Peyer's patch (tissue), 4 donors: ENCODE measurements around the gene NFATC3. TPM values are rescaled to one million over a fixed set of nuclear protein-coding genes. Genes with fewer than 3 reads are reported as not detected.

ENCODE experiments used
- DNase-seq, 3 donors: peaks; one replicate each; pipeline ENCODE4 v3.0.0-alpha.2; 2017 to 2019
- H3K27ac ChIP-seq, 4 donors: fragments of 200-600 bp; sonication (generic); one replicate each; pipeline ENCODE4 v1.5.1; 2016 to 2019
- H3K27me3 ChIP-seq, 2 donors: fragments of 200-600 bp; sonication (generic); one replicate each; pipeline ENCODE4 v1.5.1; 2019
- H3K36me3 ChIP-seq, 3 donors: fragments of 200-600 bp; sonication (generic); one replicate each; pipeline ENCODE4 v1.5.1; 2016 to 2019
- H3K4me1 ChIP-seq, 4 donors: fragments of 200-600 bp; sonication (generic); one replicate each; pipeline ENCODE4 v1.5.1; 2016 to 2019
- H3K4me3 ChIP-seq, 4 donors: fragments of 200-600 bp; sonication (generic); 1 replicate in 3 of 4; 2 replicates in 1 of 4; pipeline ENCODE4 v1.5.1; 2016 to 2019; ENCODE audit warnings: mild to moderate bottlenecking in 1 of 4
- H3K9me3 ChIP-seq, 4 donors: fragments of 200-600 bp; sonication (generic); one replicate each; pipeline ENCODE4 v1.5.1; 2016 to 2019; ENCODE audit warnings: mild to moderate bottlenecking in 1 of 4
- CTCF ChIP-seq, 6 experiments: fragments of 450-650 bp in 4 of 6; fragments of 200-600 bp in 2 of 6; sonication (generic) in 1 of 6; IDR thresholded peaks; one replicate each; pipeline ENCODE4 v1.5.1; 2017 to 2019; ENCODE audit warnings: antibody characterized with exemption in 6 of 6, mild to moderate bottlenecking in 3 of 6, moderate library complexity in 1 of 6
- POLR2A ChIP-seq, 2 donors: fragments of 450-650 bp; IDR thresholded peaks; one replicate each; pipeline ENCODE4 v1.5.1; 2017; ENCODE audit warnings: antibody characterized with exemption in 2 of 2, mild to moderate bottlenecking in 2 of 2, moderate library complexity in 2 of 2
- total RNA-seq, 4 donors: library from RNA; depleted of rRNA; stranded (reverse); fragments of >200 nt; gene quantifications; one replicate each; pipeline ENCODE4 v1.1.0, GENCODE V29; 2016

Gene NFATC3
- total RNA-seq, 4 donors from 2014 or later, result 40.5 to 72.0 (median 61.0) TPM

DNA sequence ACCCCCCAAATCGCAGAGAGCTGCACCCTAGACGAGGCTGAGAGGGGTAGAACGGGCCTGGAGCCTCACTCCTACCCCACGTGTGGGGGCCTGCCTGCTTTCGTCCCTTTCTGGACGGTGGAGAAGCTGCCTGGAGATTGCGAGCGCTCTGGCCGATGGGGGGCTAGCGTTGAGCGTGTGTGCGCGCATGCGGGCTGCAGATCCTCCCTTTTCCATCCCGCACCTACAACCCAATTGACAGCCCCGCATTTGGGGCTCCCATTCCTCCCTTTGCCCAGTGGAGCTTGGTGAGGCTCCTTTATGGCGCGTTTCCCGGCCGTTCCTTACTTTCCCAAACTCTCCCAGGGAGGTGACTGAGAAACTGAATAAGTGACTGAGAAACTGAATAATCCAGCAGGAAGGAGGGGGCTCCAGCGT is 151.7 kb downstream of the NFATC3 start:
- TF ChIP-seq CTCF (IDR thresholded peaks at IDR 0.05) (no peak), POLR2A (IDR thresholded peaks at IDR 0.05) (no peak)
- H3K27me3 ChIP-seq, result no peaks in the 10 kb centered on the region
- H3K9me3 ChIP-seq, result no peaks in the 10 kb centered on the region
- peak overlapping the region; percentile 74 to 92 (median 90) for H3K27ac ChIP-seq
- peaks cover 0 to 9% (median 0%) of the 10 kb centered on the region in 3 donors for H3K36me3 ChIP-seq
- peak overlapping the region; percentile 50 to 58 (median 56) for H3K4me3 ChIP-seq
- peak in 2 of 3 donors; percentile 50 to 68 for DNase-seq
- peaks cover 0 to 46% (median 20%) of the 10 kb centered on the region in 4 donors for H3K4me1 ChIP-seq

DNA sequence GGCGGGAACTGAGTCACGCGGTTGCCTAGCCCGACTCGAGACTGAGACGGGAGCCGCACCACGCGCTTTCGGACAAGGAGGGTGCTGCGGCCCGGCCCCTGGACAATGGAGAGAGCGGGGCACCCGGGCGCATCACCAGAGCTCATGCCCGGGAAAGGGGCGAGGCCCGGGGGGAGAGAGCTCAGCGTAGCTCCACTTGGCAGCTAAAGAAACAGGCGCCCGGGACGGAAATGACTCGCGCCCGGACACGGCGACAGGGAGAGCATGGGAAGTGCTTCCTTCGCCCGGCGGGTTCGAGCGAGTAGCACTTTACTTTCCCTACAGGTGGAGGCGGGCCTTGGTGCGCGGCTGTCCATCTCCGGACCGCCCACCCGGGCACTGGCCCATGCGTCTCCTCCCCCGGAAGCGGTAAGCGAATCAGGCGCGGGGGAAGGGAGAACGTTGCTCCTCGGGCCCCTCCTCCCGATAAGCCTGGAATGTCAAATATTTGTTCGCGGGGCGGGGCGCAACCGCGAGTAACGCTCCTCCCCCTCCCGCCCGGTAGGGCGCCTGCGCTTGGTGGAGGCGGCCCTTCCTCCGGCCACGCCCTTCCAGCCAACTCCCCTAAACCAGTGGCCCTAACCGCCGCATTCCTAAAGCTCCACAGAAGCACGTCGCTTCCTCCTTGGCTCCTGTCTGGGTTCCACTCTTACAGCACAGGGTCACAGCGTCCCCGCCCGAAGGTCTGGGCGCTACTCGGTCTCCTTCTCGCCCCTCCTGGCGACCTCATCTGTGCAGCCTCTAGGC is 152.3 kb downstream of the NFATC3 start:
- Histone ChIP-seq H3K27ac (peak overlapping the region; percentile 74 to 92 (median 90)), H3K4me3 (peak overlapping the region; percentile 50 to 58 (median 56)), H3K36me3 (peaks cover 0 to 3% (median 0%) of the 10 kb centered on the region in 3 donors), H3K27me3 (no peaks in the 10 kb centered on the region), H3K4me1 (peaks cover 0 to 46% (median 20%) of the 10 kb centered on the region in 4 donors), H3K9me3 (no peaks in the 10 kb centered on the region)
- peak; percentile 93 to 99 (median 98) for DNase-seq
- TF ChIP-seq CTCF (IDR thresholded peaks at IDR 0.05) (peak in 1 of 6 experiments; percentile 5), POLR2A (IDR thresholded peaks at IDR 0.05) (peak; percentile 93 to 95)

GRCh38 chr16:68238029-68238345 is 152.8 kb downstream of the NFATC3 start:
- H3K4me1 ChIP-seq, result peaks cover 0 to 44% (median 20%) of the 10 kb centered on the region in 4 donors
- TF ChIP-seq CTCF (IDR thresholded peaks at IDR 0.05) (no peak), POLR2A (IDR thresholded peaks at IDR 0.05) (no peak)
- no peaks in the 10 kb centered on the region for H3K9me3 ChIP-seq
- no peaks in the 10 kb centered on the region for H3K27me3 ChIP-seq
- H3K27ac ChIP-seq, result peak overlapping the region; percentile 74 to 92 (median 90)
- peak in 1 of 3 donors; percentile 40 for DNase-seq
- no peaks in the 10 kb centered on the region for H3K36me3 ChIP-seq
- peak overlapping the region; percentile 50 to 58 (median 56) for H3K4me3 ChIP-seq

DNA sequence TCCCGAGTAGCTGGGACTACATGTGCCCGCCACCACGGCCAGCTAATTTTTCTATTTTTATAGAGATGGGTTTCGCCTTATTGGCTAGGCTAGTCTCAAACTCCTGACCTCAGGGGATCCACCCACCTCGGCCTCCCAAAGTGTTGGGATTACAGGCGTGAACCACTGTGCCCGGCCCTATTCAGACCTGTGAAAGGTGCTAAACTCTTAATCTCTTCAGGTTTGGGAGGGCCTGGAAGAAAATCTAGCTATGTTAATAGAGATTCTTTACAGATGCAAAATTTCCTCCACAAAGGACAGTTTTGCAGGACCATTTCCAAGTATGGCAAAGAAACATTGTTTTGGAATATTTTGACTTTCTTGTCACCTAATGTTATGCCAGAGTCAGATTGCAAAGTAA is 156.9 kb downstream of the NFATC3 start:
- DNase-seq, result peak in 1 of 3 donors; percentile 3
- no peaks in the 10 kb centered on the region for H3K9me3 ChIP-seq
- no peak overlapping the region for H3K4me3 ChIP-seq
- no peaks in the 10 kb centered on the region for H3K36me3 ChIP-seq
- no peaks in the 10 kb centered on the region for H3K27me3 ChIP-seq
- TF ChIP-seq POLR2A (IDR thresholded peaks at IDR 0.05), result no peak
- no peak for TF ChIP-seq CTCF (IDR thresholded peaks at IDR 0.05)
- peaks cover 0 to 38% (median 16%) of the 10 kb centered on the region in 4 donors for H3K4me1 ChIP-seq
- H3K27ac ChIP-seq, result no peak overlapping the region

DNA sequence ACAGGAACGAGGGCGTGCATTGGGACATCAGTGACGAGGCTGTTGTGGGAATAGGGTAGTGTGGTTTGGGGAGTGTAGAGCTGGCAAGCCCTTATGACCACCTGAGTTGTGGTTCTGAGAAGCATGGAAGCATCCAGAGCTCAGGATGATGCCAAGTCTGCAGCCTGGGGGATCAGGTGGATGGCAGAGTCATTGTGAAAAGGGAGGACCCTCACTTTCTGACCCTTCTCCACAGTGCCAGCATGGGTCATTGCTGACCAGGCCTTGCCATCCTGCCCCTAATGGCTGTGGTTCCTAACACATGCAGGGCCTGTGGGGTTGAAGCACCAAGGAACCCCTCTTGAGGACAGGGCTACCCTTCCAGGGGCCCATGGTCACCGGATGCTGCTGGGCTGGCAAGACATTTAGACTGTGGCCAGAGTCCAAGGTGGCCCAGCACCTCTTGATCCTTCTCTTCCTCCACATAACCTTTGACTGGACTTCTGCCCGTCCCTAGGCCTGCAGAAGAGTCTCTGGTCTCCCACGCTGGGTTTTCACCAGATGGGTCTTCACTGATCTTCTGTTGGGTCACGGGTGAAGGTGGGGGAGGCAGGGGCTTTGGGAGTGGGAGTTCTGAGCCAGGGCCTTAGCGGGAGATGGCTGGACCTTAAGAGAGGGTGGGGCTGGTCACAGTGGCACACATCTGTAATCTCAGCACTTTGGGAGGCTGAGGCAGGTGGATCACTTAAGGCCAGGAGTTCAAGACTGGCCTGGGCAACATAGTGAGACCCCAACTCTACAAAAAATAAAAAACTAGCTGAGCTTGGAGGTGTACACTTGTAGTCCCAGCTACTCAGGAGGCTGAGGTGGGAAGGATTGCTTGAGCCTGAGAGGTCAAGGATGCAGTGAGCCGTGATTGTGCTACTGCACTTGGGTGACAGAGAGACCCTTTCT is 158.0 kb downstream of the NFATC3 start:
- Histone ChIP-seq H3K27ac (no peak overlapping the region), H3K9me3 (no peaks in the 10 kb centered on the region), H3K36me3 (no peaks in the 10 kb centered on the region), H3K4me3 (no peak overlapping the region), H3K27me3 (no peaks in the 10 kb centered on the region), H3K4me1 (peaks cover 0 to 44% (median 10%) of the 10 kb centered on the region in 4 donors)
- no peak for DNase-seq
- TF ChIP-seq POLR2A (IDR thresholded peaks at IDR 0.05) (no peak), CTCF (IDR thresholded peaks at IDR 0.05) (no peak)
